Measurements from ENCODE around the gene BCL11B.

The BCL11B gene

GRCh38 chr14:99216191-99216590, 55.8 kb downstream of the BCL11B start:
- no peak for DNase-seq

GRCh38 chr14:99215277-99215676, 56.7 kb downstream of the BCL11B start:
- no peak for DNase-seq

- DNase-seq, result no peak
Observed at GRCh38 chr14:99214701-99215100, 57.3 kb downstream of the BCL11B start.

GRCh38 chr14:99213527-99213971, 58.4 kb downstream of the BCL11B start:
- no peak for DNase-seq

- DNase-seq, result no peak
Observed at GRCh38 chr14:99213101-99213500, 58.9 kb downstream of the BCL11B start.

- no peak for DNase-seq
Observed at GRCh38 chr14:99212646-99213045, 59.4 kb downstream of the BCL11B start.

GRCh38 chr14:99212199-99212598, 59.8 kb downstream of the BCL11B start:
- no peak for DNase-seq

- no peak for DNase-seq
Observed at GRCh38 chr14:99211410-99211809, 60.6 kb downstream of the BCL11B start.

- DNase-seq, result no peak
Observed at GRCh38 chr14:99210333-99210732, 61.7 kb downstream of the BCL11B start.

- no peak for DNase-seq
Observed at GRCh38 chr14:99209409-99209808, 62.6 kb downstream of the BCL11B start.

GRCh38 chr14:99208318-99208717, 63.7 kb downstream of the BCL11B start:
- DNase-seq, result no peak

GRCh38 chr14:99207456-99207855, 64.5 kb downstream of the BCL11B start:
- DNase-seq, result no peak

- no peak for DNase-seq
Observed at GRCh38 chr14:99206090-99206489, 65.9 kb downstream of the BCL11B start.

- no peak for DNase-seq
Observed at GRCh38 chr14:99205086-99205688, 66.8 kb downstream of the BCL11B start.

GRCh38 chr14:99203801-99204200, 68.2 kb downstream of the BCL11B start:
- DNase-seq, result no peak

- DNase-seq, result no peak
Observed at GRCh38 chr14:99203080-99203479, 68.9 kb downstream of the BCL11B start.

GRCh38 chr14:99202516-99202915, 69.5 kb downstream of the BCL11B start:
- DNase-seq, result no peak

GRCh38 chr14:99201351-99202073, 70.5 kb downstream of the BCL11B start:
- DNase-seq, result no peak

GRCh38 chr14:99200654-99201005, 71.4 kb downstream of the BCL11B start:
- DNase-seq, result no peak

- DNase-seq, result peak in 1 of 2 experiments; percentile 11
Observed at GRCh38 chr14:99199846-99200653, 71.9 kb downstream of the BCL11B start.

GRCh38 chr14:99198746-99199502, 73.1 kb downstream of the BCL11B start:
- no peak for DNase-seq

- DNase-seq, result no peak
Observed at GRCh38 chr14:99196310-99196650, 75.7 kb downstream of the BCL11B start.

GRCh38 chr14:99195602-99196309, 76.2 kb downstream of the BCL11B start:
- no peak for DNase-seq

All from NCI-H526 (cell line).